Measurements from ENCODE around the gene DRG2.

Gene DRG2

GRCh38 chr17:18136357-18136756, 48.6 kb downstream of the DRG2 start:
- no peak for DNase-seq
- intact Hi-C loops (cut with DNase I), result no loop called here

GRCh38 chr17:18138065-18138749, 50.5 kb downstream of the DRG2 start:
- intact Hi-C loops (cut with DNase I), result no loop called here
- no peak for DNase-seq

- no peak for DNase-seq
- intact Hi-C loops (cut with DNase I), result no loop called here
Measured at GRCh38 chr17:18139092-18139491, 51.3 kb downstream of the DRG2 start.

- intact Hi-C loops (cut with DNase I), result no loop called here
- DNase-seq, result no peak
Measured at GRCh38 chr17:18139498-18139897, 51.8 kb downstream of the DRG2 start.

GRCh38 chr17:18139949-18140348, 52.2 kb downstream of the DRG2 start:
- intact Hi-C loops (cut with DNase I), result no loop called here

GRCh38 chr17:18140648-18141047, 52.9 kb downstream of the DRG2 start:
- intact Hi-C loops (cut with DNase I), result no loop called here

More at GRCh38 chr17:18139949-18140348, 52.2 kb downstream of the DRG2 start:
- no peak for DNase-seq

GRCh38 chr17:18141210-18141803, 53.6 kb downstream of the DRG2 start:
- peak in 20 of 42 donors; percentile 13 to 80 (median 48) for DNase-seq
- intact Hi-C loops (cut with DNase I), result no loop called here

More at GRCh38 chr17:18140648-18141047, 52.9 kb downstream of the DRG2 start:
- no peak for DNase-seq

- DNase-seq, result no peak
- intact Hi-C loops (cut with DNase I), result no loop called here
Measured at GRCh38 chr17:18142417-18142816, 54.7 kb downstream of the DRG2 start.

GRCh38 chr17:18143044-18143936, 55.5 kb downstream of the DRG2 start:
- no peak for DNase-seq
- intact Hi-C loops (cut with DNase I), result no loop called here

GRCh38 chr17:18144261-18144660, 56.5 kb downstream of the DRG2 start:
- DNase-seq, result no peak
- intact Hi-C loops (cut with DNase I), result no loop called here

GRCh38 chr17:18144855-18145254, 57.1 kb downstream of the DRG2 start:
- intact Hi-C loops (cut with DNase I), result no loop called here
- no peak for DNase-seq

GRCh38 chr17:18145811-18146210, 58.1 kb downstream of the DRG2 start:
- intact Hi-C loops (cut with DNase I), result no loop called here
- DNase-seq, result no peak

- intact Hi-C loops (cut with DNase I), result no loop called here
- no peak for DNase-seq
Measured at GRCh38 chr17:18146259-18146658, 58.5 kb downstream of the DRG2 start.

GRCh38 chr17:18146980-18147379, 59.2 kb downstream of the DRG2 start:
- no peak for DNase-seq
- intact Hi-C loops (cut with DNase I), result no loop called here

GRCh38 chr17:18148586-18148985, 60.8 kb downstream of the DRG2 start:
- no peak for DNase-seq
- intact Hi-C loops (cut with DNase I), result no loop called here

- intact Hi-C loops (cut with DNase I), result no loop called here
Measured at GRCh38 chr17:18151290-18151689, 63.5 kb downstream of the DRG2 start.

GRCh38 chr17:18155179-18155578, 67.4 kb downstream of the DRG2 start:
- intact Hi-C loops (cut with DNase I), result no loop called here
- DNase-seq, result no peak

More at GRCh38 chr17:18151290-18151689, 63.5 kb downstream of the DRG2 start:
- no peak for DNase-seq

GRCh38 chr17:18156171-18156975, 68.6 kb downstream of the DRG2 start:
- no peak for DNase-seq
- intact Hi-C loops (cut with DNase I), result no loop called here

GRCh38 chr17:18156976-18157280, 69.2 kb downstream of the DRG2 start:
- no peak for DNase-seq
- intact Hi-C loops (cut with DNase I), result no loop called here

All from head of caudate nucleus (tissue), 42 donors.